ENCODE measurements around the gene UBXN1.
A peak's percentile ranks its signal among the peaks of the same experiment; 100 is the strongest.
"Not testable (repeated sequence)": the region's sequence is repeated elsewhere in the genome, so short reads cannot be mapped to it uniquely, and the experiment has no call there.

The UBXN1 gene

DNA sequence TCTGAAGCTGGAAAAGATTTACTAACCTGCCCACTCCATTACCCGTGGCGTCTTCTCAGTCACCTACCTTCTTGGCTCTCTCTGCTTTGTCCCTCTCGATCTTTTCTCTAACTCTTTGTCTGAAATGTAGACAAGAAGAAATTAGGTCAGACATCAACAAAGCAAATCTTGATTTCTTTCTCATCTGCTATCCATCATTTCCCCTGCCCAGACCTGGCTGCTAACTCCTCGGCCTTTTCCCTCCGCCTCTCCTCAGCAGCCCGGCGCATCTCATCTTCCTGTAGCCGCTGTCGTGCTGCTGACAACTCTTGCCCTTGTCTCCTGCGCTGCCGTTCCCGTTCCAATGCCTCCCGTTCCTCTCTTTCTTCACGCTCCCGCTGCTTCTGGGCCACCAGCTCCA is 1.2 kb downstream of the UBXN1 start:
- in situ Hi-C loops (cut with HindIII; ENCODE audit: low pct_unique_long_range_greater_than_20kb, low sequenced_read_pairs) = no loop called here
- no peak for DNase-seq (ENCODE audit: low read depth in 1 of 2, low spot score in 1 of 2)
- TF ChIP-seq JUND (IDR thresholded peaks at IDR 0.05; ENCODE audit: low read depth) = no peak

DNA sequence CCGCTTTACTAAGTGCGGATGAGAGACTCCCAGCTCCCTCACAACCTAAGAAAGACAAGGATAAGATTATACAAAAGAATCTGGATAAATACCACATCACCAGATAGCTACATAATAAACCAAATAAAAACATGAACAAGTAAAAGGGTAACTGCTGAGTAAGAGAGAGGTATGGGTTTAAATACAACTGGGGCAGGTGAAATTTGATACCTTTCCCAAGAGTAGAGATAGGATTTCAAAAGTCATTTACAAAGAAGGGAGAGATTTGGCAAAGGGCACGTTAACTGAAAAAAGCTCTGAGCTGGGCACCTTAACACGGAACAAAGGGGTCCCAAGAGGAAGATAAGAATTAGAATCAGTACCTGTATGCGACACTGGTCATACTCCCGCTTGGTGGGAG is 1.7 kb downstream of the UBXN1 start:
- TF ChIP-seq JUND (IDR thresholded peaks at IDR 0.05; ENCODE audit: low read depth) = no peak
- no peak for DNase-seq (ENCODE audit: low read depth in 1 of 2, low spot score in 1 of 2)
- in situ Hi-C loops (cut with HindIII; ENCODE audit: low pct_unique_long_range_greater_than_20kb, low sequenced_read_pairs) = no loop called here

- in situ Hi-C loops (cut with HindIII; ENCODE audit: low pct_unique_long_range_greater_than_20kb, low sequenced_read_pairs) = no loop called here
- no peak for TF ChIP-seq JUND (IDR thresholded peaks at IDR 0.05; ENCODE audit: low read depth)
- no peak for DNase-seq (ENCODE audit: low read depth in 1 of 2, low spot score in 1 of 2)
Observed at GRCh38 chr11:62676698-62677097, 2.2 kb downstream of the UBXN1 start.

- in situ Hi-C loops (cut with HindIII; ENCODE audit: low pct_unique_long_range_greater_than_20kb, low sequenced_read_pairs); DNase-seq (ENCODE audit: low read depth in 1 of 2, low spot score in 1 of 2): not testable (repeated sequence)
Observed at GRCh38 chr11:62675415-62675814, 3.5 kb downstream of the UBXN1 start.

GRCh38 chr11:62673196-62673525 is 5.7 kb downstream of the UBXN1 start:
- in situ Hi-C loops (cut with HindIII; ENCODE audit: low pct_unique_long_range_greater_than_20kb, low sequenced_read_pairs) = no loop called here
- DNase-seq (ENCODE audit: low read depth in 1 of 2, low spot score in 1 of 2) = no peak
- TF ChIP-seq JUND (IDR thresholded peaks at IDR 0.05; ENCODE audit: low read depth) = no peak

DNA sequence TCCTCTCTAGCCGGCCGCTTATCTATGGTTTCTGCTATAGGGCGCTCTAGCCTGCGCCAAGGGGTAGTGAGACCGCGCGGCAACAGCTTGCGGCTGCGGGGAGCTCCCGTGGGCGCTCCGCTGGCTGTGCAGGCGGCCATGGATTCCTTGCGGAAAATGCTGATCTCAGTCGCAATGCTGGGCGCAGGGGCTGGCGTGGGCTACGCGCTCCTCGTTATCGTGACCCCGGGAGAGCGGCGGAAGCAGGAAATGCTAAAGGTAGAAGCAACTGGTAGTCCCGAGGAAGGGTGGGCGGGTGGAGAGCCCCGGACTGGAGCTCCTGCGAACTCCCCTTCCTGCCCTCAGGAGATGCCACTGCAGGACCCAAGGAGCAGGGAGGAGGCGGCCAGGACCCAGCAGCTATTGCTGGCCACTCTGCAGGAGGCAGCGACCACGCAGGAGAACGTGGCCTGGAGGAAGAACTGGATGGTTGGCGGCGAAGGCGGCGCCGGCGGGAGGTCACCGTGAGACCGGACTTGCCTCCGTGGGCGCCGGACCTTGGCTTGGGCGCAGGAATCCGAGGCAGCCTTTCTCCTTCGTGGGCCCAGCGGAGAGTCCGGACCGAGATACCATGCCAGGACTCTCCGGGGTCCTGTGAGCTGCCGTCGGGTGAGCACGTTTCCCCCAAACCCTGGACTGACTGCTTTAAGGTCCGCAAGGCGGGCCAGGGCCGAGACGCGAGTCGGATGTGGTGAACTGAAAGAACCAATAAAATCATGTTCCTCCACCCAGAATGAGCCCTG is 7.1 kb downstream of the UBXN1 start, which contains the start of the genes LBHD1 and UQCC3:
LBHD1 (minus strand) TSS at position 660 of the 782 bp plus-strand sequence. CDS start 2,236 bp downstream, outside the sequence.
UQCC3 (plus strand) TSS at position 66 of the 782 bp plus-strand sequence; CDS start at position 139, 73 bp downstream.
- in situ Hi-C loops (cut with HindIII; ENCODE audit: low pct_unique_long_range_greater_than_20kb, low sequenced_read_pairs) = no loop called here
- TF ChIP-seq JUND (IDR thresholded peaks at IDR 0.05; ENCODE audit: low read depth) = no peak
- DNase-seq (ENCODE audit: low read depth in 1 of 2, low spot score in 1 of 2) = peak; percentile 81 to 95

DNA sequence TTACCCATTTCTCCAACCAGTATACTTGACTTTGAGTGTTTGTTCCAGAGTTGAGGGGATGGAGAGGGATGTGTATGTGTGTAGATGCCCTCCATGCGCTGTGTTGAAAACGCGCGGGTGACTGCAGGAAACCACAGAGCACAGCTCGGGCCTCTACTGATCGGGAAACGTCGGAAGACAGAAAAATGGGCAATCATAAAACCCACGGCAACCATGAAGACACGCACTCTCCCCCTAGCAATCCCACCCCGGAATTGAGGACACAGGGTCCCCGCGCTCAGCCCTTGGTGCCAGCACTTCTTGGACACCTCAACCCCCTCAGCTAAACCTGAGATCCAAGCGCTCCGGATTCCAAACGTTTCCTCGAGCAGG is 7.7 kb downstream of the UBXN1 start:
- no peak for DNase-seq (ENCODE audit: low read depth in 1 of 2, low spot score in 1 of 2)
- in situ Hi-C loops (cut with HindIII; ENCODE audit: low pct_unique_long_range_greater_than_20kb, low sequenced_read_pairs) = no loop called here
- TF ChIP-seq JUND (IDR thresholded peaks at IDR 0.05; ENCODE audit: low read depth) = no peak

- DNase-seq (ENCODE audit: low read depth in 1 of 2, low spot score in 1 of 2) = peak in 1 of 2 experiments; percentile 51
- in situ Hi-C loops (cut with HindIII; ENCODE audit: low pct_unique_long_range_greater_than_20kb, low sequenced_read_pairs) = no loop called here
- no peak for TF ChIP-seq JUND (IDR thresholded peaks at IDR 0.05; ENCODE audit: low read depth)
Observed at GRCh38 chr11:62669420-62670161, 9.3 kb downstream of the UBXN1 start.

DNA sequence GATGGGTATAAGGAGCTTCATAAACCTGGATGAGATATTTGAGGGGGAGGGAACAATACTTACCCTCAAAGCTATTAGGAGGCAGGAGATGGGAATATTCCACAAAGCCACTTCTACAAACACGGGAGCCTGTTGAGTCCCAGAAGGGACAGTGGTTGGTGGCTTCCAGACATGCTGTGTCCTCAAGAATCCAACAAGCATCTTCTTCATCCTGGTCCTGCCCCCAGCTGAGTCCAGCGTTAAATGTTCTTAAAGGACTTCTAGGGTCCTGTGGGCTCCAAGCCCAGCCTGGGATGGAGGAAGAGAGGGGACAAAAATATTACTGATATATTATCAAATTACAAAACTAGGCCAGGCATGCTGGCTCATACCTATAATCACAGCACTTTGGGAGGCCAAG is 11.4 kb downstream of the UBXN1 start:
- peak in 1 of 2 experiments; percentile 19 for DNase-seq (ENCODE audit: low read depth in 1 of 2, low spot score in 1 of 2)
- TF ChIP-seq JUND (IDR thresholded peaks at IDR 0.05; ENCODE audit: low read depth) = no peak
- in situ Hi-C loops (cut with HindIII; ENCODE audit: low pct_unique_long_range_greater_than_20kb, low sequenced_read_pairs) = no loop called here

DNA sequence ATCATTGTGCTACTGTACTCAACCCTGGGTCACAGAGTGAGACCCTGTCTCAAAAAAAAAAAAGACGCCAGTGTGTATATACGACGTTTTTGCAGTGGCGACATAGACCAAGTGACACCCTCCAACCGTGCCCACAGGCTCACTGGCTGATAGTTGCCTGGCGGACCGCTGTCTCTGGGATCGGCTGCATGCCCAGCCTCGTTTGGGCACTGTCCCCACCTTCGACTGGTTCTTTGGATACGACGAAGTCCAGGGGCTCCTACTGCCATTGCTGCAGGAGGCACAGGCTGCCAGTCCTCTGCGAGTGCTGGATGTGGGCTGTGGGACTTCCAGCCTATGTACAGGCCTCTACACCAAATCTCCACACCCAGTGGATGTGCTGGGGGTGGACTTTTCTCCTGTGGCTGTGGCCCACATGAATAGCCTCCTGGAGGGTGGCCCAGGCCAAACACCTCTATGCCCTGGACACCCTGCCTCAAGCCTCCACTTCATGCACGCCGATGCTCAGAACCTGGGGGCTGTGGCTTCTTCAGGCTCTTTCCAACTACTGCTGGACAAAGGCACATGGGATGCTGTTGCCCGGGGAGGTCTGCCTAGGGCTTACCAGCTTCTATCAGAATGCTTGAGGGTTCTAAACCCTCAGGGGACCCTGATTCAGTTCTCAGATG is 12.5 kb downstream of the UBXN1 start:
- DNase-seq (ENCODE audit: low read depth in 1 of 2, low spot score in 1 of 2) = peak in 1 of 2 experiments; percentile 33
- TF ChIP-seq JUND (IDR thresholded peaks at IDR 0.05; ENCODE audit: low read depth) = no peak
- in situ Hi-C loops (cut with HindIII; ENCODE audit: low pct_unique_long_range_greater_than_20kb, low sequenced_read_pairs) = no loop called here

DNA sequence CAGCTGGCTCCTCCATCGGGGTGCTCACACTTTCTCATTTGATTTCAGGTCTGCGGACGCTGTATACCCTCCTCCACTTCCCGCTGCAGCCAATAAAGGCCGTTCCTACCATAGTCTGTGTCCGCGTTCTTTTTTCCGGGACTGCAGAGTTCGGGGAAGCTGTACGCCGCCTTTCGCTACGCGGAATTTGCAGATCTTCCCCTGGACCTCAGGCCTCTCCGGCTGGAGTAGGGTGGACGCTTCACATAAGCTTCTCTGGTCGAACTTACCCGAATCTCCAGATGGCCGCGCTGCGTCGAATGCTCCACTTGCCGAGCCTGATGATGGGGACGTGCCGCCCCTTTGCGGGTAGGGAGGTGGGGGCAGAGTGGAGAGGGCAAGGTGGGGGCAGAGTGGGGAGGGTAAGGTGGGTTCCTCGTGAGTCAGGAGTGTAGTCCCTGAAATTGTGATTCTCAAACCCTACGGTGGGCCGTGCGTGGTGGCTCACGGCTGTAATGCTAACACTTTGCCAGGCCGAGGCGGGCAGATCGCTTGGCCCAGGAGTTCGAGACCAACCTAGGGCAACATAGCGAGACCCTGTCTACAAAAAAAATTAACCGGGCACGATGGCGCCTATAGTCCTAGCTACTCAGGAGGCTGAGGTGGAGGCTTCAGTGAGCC is 13.1 kb downstream of the UBXN1 start:
- no peak for TF ChIP-seq JUND (IDR thresholded peaks at IDR 0.05; ENCODE audit: low read depth)
- in situ Hi-C loops (cut with HindIII; ENCODE audit: low pct_unique_long_range_greater_than_20kb, low sequenced_read_pairs) = no loop called here
- DNase-seq (ENCODE audit: low read depth in 1 of 2, low spot score in 1 of 2) = peak; percentile 44 to 71

DNA sequence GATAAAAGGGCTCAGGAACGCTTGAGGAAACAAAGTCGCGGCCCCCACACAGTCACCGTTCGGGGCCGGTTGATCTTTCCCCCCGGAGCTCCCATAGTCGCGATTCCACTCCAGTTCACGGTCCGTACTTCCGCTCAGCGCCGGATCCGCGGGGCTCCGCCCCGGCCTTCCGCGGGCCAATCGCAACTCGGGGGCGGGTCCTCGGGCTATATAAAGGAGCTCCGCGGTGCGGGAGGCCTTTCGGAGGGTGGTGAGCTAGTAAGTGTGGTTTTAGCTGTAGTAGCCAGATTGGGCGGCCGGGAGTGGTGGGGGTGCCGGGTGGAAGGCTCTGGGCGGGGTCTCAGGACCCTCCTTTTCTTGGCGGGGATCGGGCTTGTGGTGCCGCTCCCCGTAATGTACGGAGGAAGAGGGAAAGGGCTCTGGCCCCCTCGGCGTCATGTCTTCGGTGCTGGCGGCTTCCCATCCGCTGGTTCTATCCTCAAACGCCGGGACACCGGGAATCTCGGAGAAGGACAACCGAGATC is 13.7 kb downstream of the UBXN1 start, which contains the start of the genes C11orf98 and CSKMT:
C11orf98 (minus strand) TSS at position 136 of the 524 bp plus-strand sequence; CDS start at position 95, 41 bp downstream.
CSKMT (plus strand) TSS at position 238 of the 524 bp plus-strand sequence. CDS start 568 bp downstream, outside the sequence.
- in situ Hi-C loops (cut with HindIII; ENCODE audit: low pct_unique_long_range_greater_than_20kb, low sequenced_read_pairs) = no loop called here

More for the DNA sequence above, 13.7 kb downstream of the UBXN1 start, which contains the start of the genes C11orf98 and CSKMT:
- DNase-seq (ENCODE audit: low read depth in 1 of 2, low spot score in 1 of 2) = peak; percentile 93 to 97
- peak; percentile 66; the same call in 1 of the 2 replicates for TF ChIP-seq JUND (IDR thresholded peaks at IDR 0.05; ENCODE audit: low read depth)
